Measurements from ENCODE around the gene NACC2.

NACC2 gene

GRCh38 chr9:136007934-136008692 is 87.0 kb downstream of the NACC2 start:
- DNase-seq = no peak

DNA sequence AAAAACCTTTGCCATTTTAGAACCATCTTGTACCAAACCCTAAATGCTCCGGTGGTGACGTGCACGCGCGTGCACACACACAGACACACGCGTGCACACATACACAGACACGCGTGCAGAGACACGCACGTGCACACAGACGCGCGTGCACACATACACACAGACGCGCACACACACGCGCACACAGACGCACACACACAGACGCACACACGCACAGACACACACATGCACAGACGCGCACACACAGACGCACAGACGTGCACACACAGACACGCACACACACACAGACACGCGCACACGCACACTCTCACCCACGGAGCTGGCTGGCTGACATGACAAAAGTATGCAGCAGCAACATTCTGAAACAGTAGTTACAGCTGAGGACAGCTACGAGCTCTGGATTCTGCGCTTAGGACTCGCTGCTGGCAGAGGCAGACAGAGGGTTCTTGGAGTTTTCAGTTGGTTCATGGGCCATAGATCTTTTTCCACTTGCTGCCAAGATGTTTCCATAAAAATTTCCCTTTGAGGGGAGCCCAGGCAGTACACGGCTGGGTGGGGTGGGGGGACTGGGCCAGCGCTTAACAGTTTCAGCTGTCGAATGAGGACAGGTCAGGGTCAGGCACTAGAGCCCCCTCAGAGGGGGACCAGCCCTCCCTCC is 87.7 kb downstream of the NACC2 start:
- no peak for DNase-seq

- no peak for DNase-seq
Observed at GRCh38 chr9:136006169-136006568, 88.9 kb downstream of the NACC2 start.

GRCh38 chr9:136004712-136005111 is 90.4 kb downstream of the NACC2 start:
- no peak for DNase-seq

- no peak for DNase-seq
Observed at GRCh38 chr9:136004219-136004618, 90.9 kb downstream of the NACC2 start.

- no peak for DNase-seq
Observed at GRCh38 chr9:136003411-136004218, 91.5 kb downstream of the NACC2 start.

GRCh38 chr9:136002881-136003280 is 92.2 kb downstream of the NACC2 start:
- no peak for DNase-seq

DNA sequence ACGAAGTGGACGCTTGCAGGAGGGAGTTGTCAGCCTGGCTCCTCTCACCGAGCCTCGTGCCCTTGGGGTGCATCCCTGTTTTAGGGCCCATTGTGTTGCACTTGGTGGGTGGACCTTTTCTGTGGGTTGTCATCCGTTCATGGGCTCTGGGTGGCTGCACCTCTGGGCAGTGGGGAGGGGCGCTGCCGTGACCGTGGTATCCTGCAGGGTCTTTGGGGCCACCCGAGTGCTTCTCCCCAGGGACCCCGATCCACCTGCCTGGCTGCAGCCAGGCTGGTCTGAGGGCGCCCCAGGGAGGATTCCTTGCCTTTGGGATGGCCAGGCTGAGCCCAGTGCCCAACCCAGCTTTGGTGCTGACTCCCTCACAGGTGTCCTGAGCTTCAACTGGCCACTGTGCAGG is 92.9 kb downstream of the NACC2 start:
- no peak for DNase-seq

GRCh38 chr9:136001231-136001630 is 93.9 kb downstream of the NACC2 start:
- DNase-seq = no peak

- no peak for DNase-seq
Observed at GRCh38 chr9:135998410-135999071, 96.5 kb downstream of the NACC2 start.

DNA sequence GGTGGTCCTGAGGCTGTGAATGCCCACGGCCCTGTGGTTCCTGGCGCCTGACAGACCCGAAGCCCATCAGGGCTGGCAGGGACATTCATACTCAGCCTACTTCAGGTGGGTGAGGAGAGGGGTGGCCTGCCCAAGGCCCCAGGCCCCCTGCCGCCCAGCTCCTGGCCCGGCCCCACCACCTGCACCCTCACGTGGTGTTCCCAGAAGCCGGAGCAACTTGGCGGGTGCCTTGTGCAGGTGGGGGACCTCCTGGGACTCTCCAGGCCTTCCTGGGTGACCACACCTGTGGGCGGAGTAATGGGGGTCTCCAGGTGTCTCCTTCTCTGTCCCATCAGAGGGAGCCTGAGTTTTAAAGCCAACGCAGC is 97.1 kb downstream of the NACC2 start:
- no peak for DNase-seq

DNA sequence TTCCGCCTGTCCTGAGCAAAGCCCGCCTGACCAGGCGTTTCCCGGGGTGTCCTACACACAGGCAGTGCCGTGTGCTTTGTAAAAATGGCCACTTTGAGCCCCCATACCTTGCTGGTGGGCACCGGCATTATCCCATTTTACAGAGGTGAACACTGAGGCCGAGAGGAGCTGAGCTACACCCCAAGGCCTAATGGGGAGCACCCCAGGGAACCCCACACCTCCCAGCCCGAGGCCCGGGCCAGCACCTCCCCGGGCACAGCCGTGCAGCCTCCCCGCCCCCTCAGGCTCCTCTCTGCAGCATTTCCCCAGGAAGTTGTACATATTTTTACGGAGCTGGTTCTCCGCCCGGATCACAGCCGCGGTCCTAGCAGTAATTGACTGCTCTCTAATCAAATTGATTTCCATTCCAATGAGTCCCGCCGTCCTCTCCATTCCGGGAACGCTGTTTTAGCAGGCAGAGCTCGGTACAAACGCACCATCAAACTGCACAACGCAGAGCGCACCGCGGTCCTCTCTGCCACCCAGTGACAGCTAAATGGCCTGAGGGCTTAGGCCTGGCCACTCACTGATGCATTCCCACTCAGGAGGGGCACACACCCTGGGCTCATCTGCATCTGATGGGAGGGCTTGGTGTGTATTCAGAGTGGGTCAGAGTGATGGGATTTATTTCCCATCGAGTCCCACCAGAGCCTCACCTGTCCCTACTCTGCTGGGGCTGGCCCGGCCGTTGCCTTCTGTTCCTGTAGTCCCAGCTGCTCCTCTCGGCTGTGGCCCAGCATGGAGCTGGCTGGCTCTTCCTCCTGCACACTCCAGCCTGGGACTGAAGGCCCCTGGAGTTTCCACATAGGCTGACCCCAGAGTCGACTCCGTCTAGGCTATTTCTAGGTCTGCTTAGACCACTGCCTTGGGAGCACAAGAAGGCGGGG is 97.7 kb downstream of the NACC2 start:
- DNase-seq = no peak

GRCh38 chr9:135995816-135996215 is 99.3 kb downstream of the NACC2 start:
- DNase-seq = no peak

DNA sequence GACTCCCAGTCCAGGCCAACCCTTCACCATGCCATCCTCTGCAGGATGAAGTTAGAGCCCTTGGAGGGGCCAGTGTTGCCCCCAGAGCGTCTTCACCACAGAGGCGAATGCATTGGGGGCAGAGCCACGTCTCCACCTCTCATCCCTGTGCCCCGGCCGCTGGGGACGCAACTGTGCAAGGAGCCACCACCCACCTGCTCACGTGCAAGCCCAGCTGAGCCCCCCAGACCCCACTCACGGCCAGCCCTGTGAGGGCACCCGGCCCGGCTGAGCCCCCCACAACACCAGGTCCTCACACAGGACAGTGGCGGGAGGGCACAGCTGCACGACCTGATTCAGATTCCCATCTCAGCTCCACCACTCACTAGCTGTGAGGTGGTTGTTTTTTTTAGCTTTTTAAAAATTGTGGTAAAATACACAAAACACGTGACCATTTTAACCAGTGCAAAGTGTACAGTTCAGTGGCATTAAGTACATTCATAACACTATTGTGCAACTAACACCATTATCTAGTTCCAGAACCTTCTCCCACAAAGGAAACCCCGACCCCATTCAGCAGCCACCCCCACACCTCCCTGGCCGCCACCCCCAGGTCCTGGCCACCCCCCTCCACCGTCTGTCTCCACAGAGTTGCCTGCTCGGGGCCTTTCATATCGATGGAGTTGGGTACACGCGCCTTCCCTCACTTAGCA is 100.4 kb downstream of the NACC2 start:
- DNase-seq = no peak

GRCh38 chr9:135993765-135994500 is 101.2 kb downstream of the NACC2 start:
- DNase-seq = no peak

GRCh38 chr9:135993409-135993742 is 101.7 kb downstream of the NACC2 start:
- DNase-seq = no peak

DNA sequence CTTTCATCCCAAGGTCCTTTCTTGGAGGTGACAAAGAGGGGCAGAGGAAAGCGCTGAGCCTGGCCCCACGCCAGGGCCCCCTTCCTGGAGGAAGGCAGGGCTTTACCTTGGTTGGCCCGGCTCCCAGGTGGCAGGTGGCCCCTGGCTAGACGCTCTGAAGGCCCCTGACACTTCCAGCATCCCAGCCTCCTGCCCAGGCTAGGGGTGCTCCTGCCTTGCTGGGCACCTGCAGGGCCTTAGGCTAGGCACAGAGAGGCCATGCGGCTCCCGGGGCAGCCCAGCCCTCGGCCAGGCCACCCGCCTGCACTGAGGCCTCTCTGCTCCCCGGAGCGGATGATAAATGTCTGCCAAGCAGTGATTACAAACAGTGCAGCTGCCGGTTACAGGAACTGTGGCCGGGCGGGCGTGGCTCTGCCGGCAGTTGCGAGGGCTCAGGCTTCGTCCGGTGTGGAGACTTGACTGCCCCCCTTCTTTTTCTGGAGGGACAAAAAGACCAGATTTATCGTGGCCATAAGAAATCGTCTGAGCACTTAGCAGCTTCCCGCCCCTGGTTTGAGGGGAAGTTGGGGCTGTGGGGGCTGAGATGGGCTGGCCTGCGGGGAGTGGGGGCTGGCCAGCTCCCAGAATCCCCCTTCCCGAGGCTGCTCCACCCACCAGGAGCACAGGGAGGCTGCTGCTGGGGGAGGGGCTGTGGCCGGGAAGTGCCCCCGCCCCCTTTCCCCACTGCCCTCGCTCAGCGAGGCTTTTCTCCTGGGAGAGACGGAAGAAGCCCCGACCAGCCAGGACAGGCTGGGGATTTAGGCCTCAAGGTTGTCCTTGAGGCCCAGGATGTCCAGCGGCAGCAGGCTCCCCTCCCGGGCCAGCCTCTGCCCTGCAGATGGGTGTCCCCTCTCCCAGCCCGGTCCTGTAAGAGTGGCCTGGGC is 102.3 kb downstream of the NACC2 start:
- no peak for DNase-seq

GRCh38 chr9:135991771-135992170 is 103.3 kb downstream of the NACC2 start:
- DNase-seq = no peak

- no peak for DNase-seq
Observed at GRCh38 chr9:135990468-135991429, 104.3 kb downstream of the NACC2 start.
